Left lung (tissue), 10 donors: Measurements from ENCODE around the gene CLDN11. TPM values are rescaled to one million over a fixed set of nuclear protein-coding genes. Genes with fewer than 3 reads are reported as not detected.

Source experiments
- ATAC-seq: fragments of 200-7000 bp; cut with Tn5 transposase; one replicate; pipeline ENCODE4 v1.9.1; 2020; ENCODE audit warnings: moderate library complexity
- DNase-seq, 4 donors: peaks; one replicate each; pipeline ENCODE4 v3.0.0-alpha.2; 2013 to 2020
- H3K27ac ChIP-seq, 2 donors: fragments of 200-600 bp; sonication (generic) in 1 of 2; one replicate each; pipeline versions ENCODE4 v1.5.0 to v1.8.0; 2020 to 2021
- H3K27me3 ChIP-seq, 2 donors: fragments of 200-600 bp; sonication (generic) in 1 of 2; one replicate each; pipeline versions ENCODE4 v1.5.0 to v1.8.0; 2020 to 2021
- H3K36me3 ChIP-seq, 2 donors: fragments of 200-600 bp; sonication (generic) in 1 of 2; one replicate each; pipeline versions ENCODE4 v1.5.0 to v1.8.0; 2020 to 2021
- H3K4me1 ChIP-seq, 2 donors: fragments of 200-600 bp; one replicate each; pipeline ENCODE4 v1.8.0; 2021
- H3K4me3 ChIP-seq, 2 donors: fragments of 200-600 bp; sonication (generic) in 1 of 2; one replicate each; pipeline versions ENCODE4 v1.5.0 to v1.8.0; 2020 to 2021; ENCODE audit warnings: mild to moderate bottlenecking in 1 of 2
- H3K9me3 ChIP-seq, 2 donors: fragments of 200-600 bp; sonication (generic) in 1 of 2; one replicate each; pipeline versions ENCODE4 v1.5.0 to v1.8.0; 2020 to 2021
- CTCF ChIP-seq, 2 donors: fragments of 200-600 bp; sonication (generic) in 1 of 2; IDR thresholded peaks; one replicate each; pipeline versions ENCODE4 v1.5.0 to v1.8.0; 2021; ENCODE audit warnings: antibody characterized with exemption in 2 of 2
- intact Hi-C, 2 donors: fragments of 100-400 bp; cut with DNase I; formaldehyde crosslinking; loops; one replicate each; pipeline versions ENCODE4 v1.11.2 to v1.14.2; 2022
- polyA plus RNA-seq, 6 donors: library from polyadenylated mRNA; unstranded; fragments of 120-200 nt; gene quantifications; one replicate each; pipeline ENCODE4 v1.2.1, GENCODE V29; 2013; ENCODE audit not compliant: insufficient read length in 6 of 6
- total RNA-seq, 2 donors: library from RNA; stranded (reverse); fragmentation: NEBNext Ultra II Directional; extraction: Animal tissue kit (Norgen Biotek cat#: 25700); gene quantifications; one replicate each; pipeline ENCODE4 v1.2.1, GENCODE V29; 2021
- donor health status: DM: no; HTN: yes; CAD: no.
- donor health status: DM: no; HTN: no; CAD: no.

The CLDN11 gene
- total and polyA plus RNA-seq, 8 donors: 5.6 to 12.4 (median 8.9) TPM

GRCh38 chr3:170432416-170432815, 13.7 kb downstream of the CLDN11 start:
- DNase-seq: no peak
- intact Hi-C loops: no loop called here

GRCh38 chr3:170436697-170437096, 18.0 kb downstream of the CLDN11 start:
- no peak for TF ChIP-seq CTCF (IDR thresholded peaks at IDR 0.05)
- no peak for DNase-seq
- Histone ChIP-seq H3K4me1 (no peaks in the 10 kb centered on the region), H3K36me3 (no peaks in the 10 kb centered on the region), H3K4me3 (no peak overlapping the region), H3K27me3 (no peaks in the 10 kb centered on the region), H3K9me3 (no peaks in the 10 kb centered on the region), H3K27ac (no peak overlapping the region)
- no peak for ATAC-seq
- intact Hi-C loops: no loop called here

More at GRCh38 chr3:170432416-170432815, 13.7 kb downstream of the CLDN11 start:
- no peak for TF ChIP-seq CTCF (IDR thresholded peaks at IDR 0.05)
- no peaks in the 10 kb centered on the region for H3K36me3 ChIP-seq
- H3K9me3 ChIP-seq: no peaks in the 10 kb centered on the region
- H3K4me3 ChIP-seq: no peak overlapping the region
- no peaks in the 10 kb centered on the region for H3K27me3 ChIP-seq
- H3K27ac ChIP-seq: no peak overlapping the region
- ATAC-seq: no peak
- H3K4me1 ChIP-seq: no peaks in the 10 kb centered on the region

- Histone ChIP-seq H3K9me3 (no peaks in the 10 kb centered on the region), H3K4me1 (no peaks in the 10 kb centered on the region), H3K27ac (no peak overlapping the region), H3K36me3 (no peaks in the 10 kb centered on the region), H3K27me3 (no peaks in the 10 kb centered on the region), H3K4me3 (no peak overlapping the region)
- DNase-seq (no peak), ATAC-seq (no peak)
- intact Hi-C loops: no loop called here
- no peak for TF ChIP-seq CTCF (IDR thresholded peaks at IDR 0.05)
These were observed 18.5 kb downstream of the CLDN11 start for GRCh38 chr3:170437176-170437575.

- H3K27me3 ChIP-seq: no peaks in the 10 kb centered on the region
- no peaks in the 10 kb centered on the region for H3K9me3 ChIP-seq
- no peak overlapping the region for H3K4me3 ChIP-seq
- intact Hi-C loops: no loop called here
- no peak overlapping the region for H3K27ac ChIP-seq
- ATAC-seq (no peak), DNase-seq (no peak)
- no peak for TF ChIP-seq CTCF (IDR thresholded peaks at IDR 0.05)
- no peaks in the 10 kb centered on the region for H3K36me3 ChIP-seq
- no peaks in the 10 kb centered on the region for H3K4me1 ChIP-seq
These were observed 19.2 kb downstream of the CLDN11 start for GRCh38 chr3:170437696-170438407.

- no peak for ATAC-seq
- no peak for TF ChIP-seq CTCF (IDR thresholded peaks at IDR 0.05)
These were observed 20.2 kb downstream of the CLDN11 start for GRCh38 chr3:170438836-170439235.

More at GRCh38 chr3:170438836-170439235, 20.2 kb downstream of the CLDN11 start:
- H3K27me3 ChIP-seq: no peaks in the 10 kb centered on the region
- no peaks in the 10 kb centered on the region for H3K4me1 ChIP-seq
- intact Hi-C loops: no loop called here
- no peak overlapping the region for H3K27ac ChIP-seq
- no peaks in the 10 kb centered on the region for H3K36me3 ChIP-seq
- no peaks in the 10 kb centered on the region for H3K9me3 ChIP-seq
- H3K4me3 ChIP-seq: no peak overlapping the region
- no peak for DNase-seq
